ENCODE results near the gene IER5L.

Gene IER5L

GRCh38 chr9:129206905-129207304 lies 28.8 kb upstream of the IER5L start:
- Histone ChIP-seq H3K4me3 (ENCODE audit: low read depth, low read length, poor library complexity, severe bottlenecking) (no peak overlapping the region), H3K9me3 (ENCODE audit: low read length) (no peaks in the 10 kb centered on the region), H3K9me2 (ENCODE audit: low read depth, low read length) (no peaks in the 10 kb centered on the region), H3K9ac (ENCODE audit: low read length) (no peak overlapping the region), H3K4me1 (ENCODE audit: insufficient read depth, low read length, severe bottlenecking) (peaks cover 6% of the 10 kb centered on the region), H3K36me3 (ENCODE audit: insufficient read depth, low read length) (no peaks in the 10 kb centered on the region), H3F3A (ENCODE audit: insufficient read depth, low read length) (no peaks in the 10 kb centered on the region), H3K4me2 (ENCODE audit: low read length) (no peak overlapping the region), H4K20me1 (ENCODE audit: insufficient read depth, low read length) (no peaks in the 10 kb centered on the region), H3K79me2 (ENCODE audit: insufficient read depth, low read length) (no peaks in the 10 kb centered on the region), H3K27me3 (ENCODE audit: insufficient read depth, low read length) (peaks cover 5% of the 10 kb centered on the region; the same call in 1 of the 2 replicates), H3K27ac (ENCODE audit: low read depth, low read length, poor library complexity, severe bottlenecking) (no peak overlapping the region), H2AFZ (ENCODE audit: low read length) (no peak overlapping the region)
- no peak for TF ChIP-seq EZH2 (IDR thresholded peaks at IDR 0.05; ENCODE audit: borderline replicate concordance, low read length)
- TF ChIP-seq, protein P1, sequence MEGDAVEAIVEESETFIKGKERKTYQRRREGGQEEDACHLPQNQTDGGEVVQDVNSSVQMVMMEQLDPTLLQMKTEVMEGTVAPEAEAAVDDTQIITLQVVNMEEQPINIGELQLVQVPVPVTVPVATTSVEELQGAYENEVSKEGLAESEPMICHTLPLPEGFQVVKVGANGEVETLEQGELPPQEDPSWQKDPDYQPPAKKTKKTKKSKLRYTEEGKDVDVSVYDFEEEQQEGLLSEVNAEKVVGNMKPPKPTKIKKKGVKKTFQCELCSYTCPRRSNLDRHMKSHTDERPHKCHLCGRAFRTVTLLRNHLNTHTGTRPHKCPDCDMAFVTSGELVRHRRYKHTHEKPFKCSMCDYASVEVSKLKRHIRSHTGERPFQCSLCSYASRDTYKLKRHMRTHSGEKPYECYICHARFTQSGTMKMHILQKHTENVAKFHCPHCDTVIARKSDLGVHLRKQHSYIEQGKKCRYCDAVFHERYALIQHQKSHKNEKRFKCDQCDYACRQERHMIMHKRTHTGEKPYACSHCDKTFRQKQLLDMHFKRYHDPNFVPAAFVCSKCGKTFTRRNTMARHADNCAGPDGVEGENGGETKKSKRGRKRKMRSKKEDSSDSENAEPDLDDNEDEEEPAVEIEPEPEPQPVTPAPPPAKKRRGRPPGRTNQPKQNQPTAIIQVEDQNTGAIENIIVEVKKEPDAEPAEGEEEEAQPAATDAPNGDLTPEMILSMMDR (IDR thresholded peaks at IDR 0.05; ENCODE audit: low read length): no peak

- no peaks in the 10 kb centered on the region for H3K9me2 ChIP-seq (ENCODE audit: low read depth, low read length)
Measured at GRCh38 chr9:129206401-129206800, 28.3 kb upstream of the IER5L start.

GRCh38 chr9:129204840-129205239 lies 26.8 kb upstream of the IER5L start:
- Histone ChIP-seq H3K27me3 (ENCODE audit: insufficient read depth, low read length) (peaks cover 6% of the 10 kb centered on the region; the same call in 1 of the 2 replicates), H3K27ac (ENCODE audit: low read depth, low read length, poor library complexity, severe bottlenecking) (no peak overlapping the region), H3K9me3 (ENCODE audit: low read length) (no peaks in the 10 kb centered on the region), H3K9me2 (ENCODE audit: low read depth, low read length) (no peaks in the 10 kb centered on the region), H3K36me3 (ENCODE audit: insufficient read depth, low read length) (no peaks in the 10 kb centered on the region), H2AFZ (ENCODE audit: low read length) (no peak overlapping the region), H4K20me1 (ENCODE audit: insufficient read depth, low read length) (no peaks in the 10 kb centered on the region), H3F3A (ENCODE audit: insufficient read depth, low read length) (no peaks in the 10 kb centered on the region), H3K4me2 (ENCODE audit: low read length) (no peak overlapping the region), H3K4me3 (ENCODE audit: low read depth, low read length, poor library complexity, severe bottlenecking) (no peak overlapping the region), H3K4me1 (ENCODE audit: insufficient read depth, low read length, severe bottlenecking) (peaks cover 6% of the 10 kb centered on the region), H3K79me2 (ENCODE audit: insufficient read depth, low read length) (no peaks in the 10 kb centered on the region), H3K9ac (ENCODE audit: low read length) (no peak overlapping the region)
- TF ChIP-seq, protein P1 (IDR thresholded peaks at IDR 0.05; ENCODE audit: low read length): no peak
- no peak for TF ChIP-seq EZH2 (IDR thresholded peaks at IDR 0.05; ENCODE audit: borderline replicate concordance, low read length)

More at GRCh38 chr9:129206401-129206800, 28.3 kb upstream of the IER5L start:
- H3K27me3 ChIP-seq (ENCODE audit: insufficient read depth, low read length): peaks cover 5% of the 10 kb centered on the region; the same call in 1 of the 2 replicates
- H3K79me2 ChIP-seq (ENCODE audit: insufficient read depth, low read length): no peaks in the 10 kb centered on the region
- no peaks in the 10 kb centered on the region for H3K9me3 ChIP-seq (ENCODE audit: low read length)
- H3F3A ChIP-seq (ENCODE audit: insufficient read depth, low read length): no peaks in the 10 kb centered on the region
- no peak overlapping the region for H3K4me3 ChIP-seq (ENCODE audit: low read depth, low read length, poor library complexity, severe bottlenecking)
- H3K4me2 ChIP-seq (ENCODE audit: low read length): no peak overlapping the region
- no peak overlapping the region for H2AFZ ChIP-seq (ENCODE audit: low read length)
- peaks cover 6% of the 10 kb centered on the region for H3K4me1 ChIP-seq (ENCODE audit: insufficient read depth, low read length, severe bottlenecking)
- H3K9ac ChIP-seq (ENCODE audit: low read length): no peak overlapping the region
- H4K20me1 ChIP-seq (ENCODE audit: insufficient read depth, low read length): no peaks in the 10 kb centered on the region
- TF ChIP-seq, protein P1 (IDR thresholded peaks at IDR 0.05; ENCODE audit: low read length): no peak
- TF ChIP-seq EZH2 (IDR thresholded peaks at IDR 0.05; ENCODE audit: borderline replicate concordance, low read length): no peak
- H3K36me3 ChIP-seq (ENCODE audit: insufficient read depth, low read length): no peaks in the 10 kb centered on the region
- H3K27ac ChIP-seq (ENCODE audit: low read depth, low read length, poor library complexity, severe bottlenecking): no peak overlapping the region
